ENCODE measurements around the gene PRAMEF20. TPM values are rescaled to one million over a fixed set of nuclear protein-coding genes. Genes with fewer than 3 reads are reported as not detected.

The PRAMEF20 gene
- total RNA-seq, 2 donors from 2014 or later: not detected

DNA sequence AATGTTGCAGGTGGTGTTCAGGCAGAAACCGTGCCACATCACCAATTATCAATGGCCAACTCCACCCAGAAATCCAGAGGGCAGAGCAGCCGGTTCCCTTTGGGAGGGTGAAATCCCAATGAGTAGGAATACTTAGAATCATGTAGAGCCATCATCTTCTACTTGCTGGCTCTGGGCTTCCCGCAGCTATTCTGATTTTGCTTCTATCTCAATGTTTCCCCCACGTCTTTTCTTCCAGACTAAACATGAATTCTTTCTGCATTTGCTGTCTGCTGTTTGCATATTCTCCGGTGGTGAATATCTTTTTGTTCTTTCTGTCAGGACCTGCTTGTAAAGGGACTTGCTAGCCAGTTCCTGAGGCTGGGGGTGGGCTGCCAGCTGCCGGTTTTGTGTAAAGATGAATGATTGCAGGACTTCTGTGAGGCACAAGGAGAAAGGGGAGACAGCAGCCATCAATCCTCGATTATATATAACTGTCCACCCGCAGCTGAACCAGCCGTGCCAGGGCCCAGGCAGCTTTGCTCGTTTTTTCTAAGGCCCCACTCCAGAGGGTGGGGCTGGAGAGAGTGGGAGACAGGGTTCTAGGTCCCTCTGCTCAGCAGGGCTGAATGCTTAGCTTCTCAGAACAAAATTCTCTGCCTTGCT is 33.2 kb downstream of the PRAMEF20 start:
- H3K4me3 ChIP-seq (ENCODE audit: low read length): no peak overlapping the region
- H3K36me3 Mint-ChIP-seq (ENCODE audit: low read depth): no peaks in the 10 kb centered on the region
- no peaks in the 10 kb centered on the region for H3K9me3 ChIP-seq (ENCODE audit: control insufficient read depth, low read length)
- 56 to 71% methylated on average over 6 to 10 of the region's 10 CpGs for WGBS, 2 experiments (ENCODE audit: insufficient coverage in 1 of 2, insufficient read length in 1 of 2)
- H3K27ac ChIP-seq (ENCODE audit: low read depth, low read length): peak overlapping the region; percentile 66
- H3K4me3 Mint-ChIP-seq: no peak overlapping the region
- H3K27ac Mint-ChIP-seq: no peak overlapping the region
- H3K4me1 ChIP-seq (ENCODE audit: control insufficient read depth, insufficient read depth, low read length): no peaks in the 10 kb centered on the region
- no peaks in the 10 kb centered on the region for H3K27me3 ChIP-seq (ENCODE audit: control insufficient read depth, insufficient read depth, low read length, poor library complexity, severe bottlenecking)
- TF ChIP-seq, protein P1, sequence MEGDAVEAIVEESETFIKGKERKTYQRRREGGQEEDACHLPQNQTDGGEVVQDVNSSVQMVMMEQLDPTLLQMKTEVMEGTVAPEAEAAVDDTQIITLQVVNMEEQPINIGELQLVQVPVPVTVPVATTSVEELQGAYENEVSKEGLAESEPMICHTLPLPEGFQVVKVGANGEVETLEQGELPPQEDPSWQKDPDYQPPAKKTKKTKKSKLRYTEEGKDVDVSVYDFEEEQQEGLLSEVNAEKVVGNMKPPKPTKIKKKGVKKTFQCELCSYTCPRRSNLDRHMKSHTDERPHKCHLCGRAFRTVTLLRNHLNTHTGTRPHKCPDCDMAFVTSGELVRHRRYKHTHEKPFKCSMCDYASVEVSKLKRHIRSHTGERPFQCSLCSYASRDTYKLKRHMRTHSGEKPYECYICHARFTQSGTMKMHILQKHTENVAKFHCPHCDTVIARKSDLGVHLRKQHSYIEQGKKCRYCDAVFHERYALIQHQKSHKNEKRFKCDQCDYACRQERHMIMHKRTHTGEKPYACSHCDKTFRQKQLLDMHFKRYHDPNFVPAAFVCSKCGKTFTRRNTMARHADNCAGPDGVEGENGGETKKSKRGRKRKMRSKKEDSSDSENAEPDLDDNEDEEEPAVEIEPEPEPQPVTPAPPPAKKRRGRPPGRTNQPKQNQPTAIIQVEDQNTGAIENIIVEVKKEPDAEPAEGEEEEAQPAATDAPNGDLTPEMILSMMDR (conservative IDR thresholded peaks at IDR 0.05): no peak
- no peak for DNase-seq
- peaks cover 71% of the 10 kb centered on the region for H3K9me3 Mint-ChIP-seq
- no peaks in the 10 kb centered on the region for H3K4me1 Mint-ChIP-seq
- H3K36me3 ChIP-seq (ENCODE audit: control insufficient read depth, insufficient read depth, low read length): no peaks in the 10 kb centered on the region
- H3K9ac ChIP-seq (ENCODE audit: extremely low read depth, low read length, poor library complexity, severe bottlenecking): no peak overlapping the region
- no peaks in the 10 kb centered on the region for H3K27me3 Mint-ChIP-seq (ENCODE audit: insufficient read depth)

DNA sequence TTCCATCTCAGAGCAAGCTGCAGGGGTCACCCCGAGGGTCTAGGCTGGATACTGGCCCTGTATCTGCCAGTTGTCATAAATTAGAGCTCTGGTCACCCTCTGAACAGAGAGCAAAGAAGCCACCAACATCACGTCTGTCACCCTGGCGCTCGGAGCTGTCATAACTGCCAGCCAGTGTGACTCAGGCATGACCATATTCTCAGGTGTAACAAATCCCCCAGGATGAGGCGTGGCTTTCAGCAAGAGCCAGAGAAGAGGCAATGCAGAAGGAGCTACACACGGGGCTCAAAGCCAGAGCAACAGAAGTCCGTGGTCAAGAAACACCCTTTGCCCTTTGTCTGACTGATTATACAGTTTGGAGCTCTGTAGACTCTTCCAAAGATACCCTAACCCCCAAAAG is 40.0 kb downstream of the PRAMEF20 start:
- TF ChIP-seq, protein P1 (conservative IDR thresholded peaks at IDR 0.05): no peak
- no peak overlapping the region for H3K4me3 Mint-ChIP-seq
- 65 to 68% methylated on average over 4 to 7 of the region's 7 CpGs for WGBS, 2 experiments (ENCODE audit: insufficient coverage in 1 of 2, insufficient read length in 1 of 2)
- Histone ChIP-seq H3K9me3 (ENCODE audit: control insufficient read depth, low read length) (peaks cover 7% of the 10 kb centered on the region), H3K4me1 (ENCODE audit: control insufficient read depth, insufficient read depth, low read length) (no peaks in the 10 kb centered on the region), H3K4me3 (ENCODE audit: low read length) (no peak overlapping the region), H3K36me3 (ENCODE audit: control insufficient read depth, insufficient read depth, low read length) (no peaks in the 10 kb centered on the region), H3K27ac (ENCODE audit: low read depth, low read length) (no peak overlapping the region), H3K9ac (ENCODE audit: extremely low read depth, low read length, poor library complexity, severe bottlenecking) (no peak overlapping the region), H3K27me3 (ENCODE audit: control insufficient read depth, insufficient read depth, low read length, poor library complexity, severe bottlenecking) (no peaks in the 10 kb centered on the region)
- DNase-seq: no peak
- H3K27ac Mint-ChIP-seq: no peak overlapping the region
- no peaks in the 10 kb centered on the region for H3K4me1 Mint-ChIP-seq
- H3K27me3 Mint-ChIP-seq (ENCODE audit: insufficient read depth): no peaks in the 10 kb centered on the region
- peaks cover 81% of the 10 kb centered on the region for H3K9me3 Mint-ChIP-seq
- H3K36me3 Mint-ChIP-seq (ENCODE audit: low read depth): no peaks in the 10 kb centered on the region

DNA sequence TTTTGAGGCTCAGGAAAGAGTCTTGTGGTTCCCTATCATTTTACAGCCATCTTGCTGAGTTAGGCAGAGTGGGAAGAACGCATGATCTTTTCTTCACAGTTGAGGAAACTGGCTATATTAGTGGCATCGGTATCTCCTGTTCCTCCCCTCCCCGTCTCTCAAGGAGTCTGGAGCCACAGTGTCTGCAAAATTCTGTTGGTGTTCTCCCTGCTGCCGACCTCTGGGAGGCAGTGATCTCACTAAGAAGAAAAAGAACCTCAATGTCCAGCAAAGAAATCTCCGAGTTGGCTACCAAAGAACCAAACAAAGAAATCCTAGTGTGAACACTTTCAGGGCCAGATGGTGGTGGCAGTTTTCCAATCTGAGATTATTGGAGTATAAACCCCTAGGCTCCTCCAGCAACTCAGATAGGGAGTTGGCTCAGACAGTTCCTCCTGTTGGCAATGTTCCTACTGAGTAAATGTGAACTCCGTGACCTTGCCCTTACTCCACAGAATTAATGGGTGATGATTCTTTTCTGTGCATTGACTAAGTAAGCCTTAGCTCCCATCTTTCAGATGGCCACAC is 41.2 kb downstream of the PRAMEF20 start:
- H3K4me1 ChIP-seq (ENCODE audit: control insufficient read depth, insufficient read depth, low read length): no peaks in the 10 kb centered on the region
- Mint-ChIP-seq H3K9me3 (peaks cover 79% of the 10 kb centered on the region), H3K27ac (no peak overlapping the region), H3K4me1 (no peaks in the 10 kb centered on the region), H3K4me3 (no peak overlapping the region), H3K36me3 (ENCODE audit: low read depth) (no peaks in the 10 kb centered on the region), H3K27me3 (ENCODE audit: insufficient read depth) (peaks cover 4% of the 10 kb centered on the region)
- peaks cover 7% of the 10 kb centered on the region for H3K9me3 ChIP-seq (ENCODE audit: control insufficient read depth, low read length)
- DNase-seq: no peak
- H3K4me3 ChIP-seq (ENCODE audit: low read length): no peak overlapping the region
- H3K27ac ChIP-seq (ENCODE audit: low read depth, low read length): no peak overlapping the region
- no peak overlapping the region for H3K9ac ChIP-seq (ENCODE audit: extremely low read depth, low read length, poor library complexity, severe bottlenecking)
- TF ChIP-seq, protein P1 (conservative IDR thresholded peaks at IDR 0.05): no peak
- H3K27me3 ChIP-seq (ENCODE audit: control insufficient read depth, insufficient read depth, low read length, poor library complexity, severe bottlenecking): no peaks in the 10 kb centered on the region
- no peaks in the 10 kb centered on the region for H3K36me3 ChIP-seq (ENCODE audit: control insufficient read depth, insufficient read depth, low read length)
- WGBS, 2 experiments (ENCODE audit: insufficient coverage in 1 of 2, insufficient read length in 1 of 2): 56 to 77% methylated on average over 6 of the region's 6 CpGs
